H1 (cell line): Measurements from ENCODE around the gene CASS4. TPM values are rescaled to one million over a fixed set of nuclear protein-coding genes. Genes with fewer than 3 reads are reported as not detected.

ENCODE experiments used
- BCL11A ChIP-seq, 2 experiments: IDR thresholded peaks; one replicate each; pipeline ENCODE4 v1.6.1; 2011; ENCODE audit warnings: low read depth in 2 of 2, low read length in 2 of 2, mild to moderate bottlenecking in 2 of 2
- CREB1 ChIP-seq: IDR thresholded peaks from 2 replicates; pipeline ENCODE4 v1.6.1; 2012; ENCODE audit warnings: inconsistent platforms
- CTCF ChIP-seq, 3 experiments: IDR thresholded peaks; 1 replicate in 2 of 3; 2 replicates in 1 of 3; pipeline versions ENCODE4 v1.5.1 to v1.6.1; 2011; ENCODE audit warnings: low read length in 3 of 3, mild to moderate bottlenecking in 3 of 3, inconsistent platforms in 2 of 3, low read depth in 1 of 3, moderate library complexity in 1 of 3; ENCODE audit not compliant: insufficient read depth in 1 of 3; ENCODE audit errors: control extremely low read depth in 1 of 3
- E2F6 ChIP-seq: IDR thresholded peaks from 2 replicates; pipeline ENCODE4 v1.6.1; 2012; ENCODE audit warnings: inconsistent platforms
- EP300 ChIP-seq, 2 experiments: IDR thresholded peaks; 1 replicate in 1 of 2; 2 replicates in 1 of 2; pipeline ENCODE4 v1.6.1; 2011 to 2012; ENCODE audit warnings: low read depth in 2 of 2, low read length in 2 of 2, mild to moderate bottlenecking in 2 of 2, borderline replicate concordance in 1 of 2, inconsistent platforms in 1 of 2, moderate library complexity in 1 of 2
- FOSL1 ChIP-seq: IDR thresholded peaks from 2 replicates; pipeline ENCODE4 v1.6.1; 2011; ENCODE audit warnings: mild to moderate bottlenecking, low read depth, low read length, moderate library complexity; ENCODE audit not compliant: insufficient read depth
- JUND ChIP-seq: IDR thresholded peaks from 2 replicates; pipeline ENCODE4 v1.6.1; 2011; ENCODE audit warnings: mild to moderate bottlenecking, improper control_type of control experiment, low read length
- KDM5A ChIP-seq: fragments of 200-600 bp; IDR thresholded peaks from 2 replicates; pipeline ENCODE4 v1.7.1; 2012; ENCODE audit warnings: mild to moderate bottlenecking, low read length, inconsistent platforms, mixed read lengths
- NANOG ChIP-seq: IDR thresholded peaks from 2 replicates; pipeline ENCODE4 v1.6.1; 2011; ENCODE audit warnings: low read length, low read depth, mild to moderate bottlenecking, inconsistent platforms; ENCODE audit not compliant: insufficient read depth, poor library complexity, severe bottlenecking
- POLR2A ChIP-seq, 2 experiments: IDR thresholded peaks; 1 replicate in 1 of 2; 2 replicates in 1 of 2; pipeline ENCODE4 v1.6.1; 2011; ENCODE audit warnings: low read depth in 2 of 2, low read length in 2 of 2, mild to moderate bottlenecking in 2 of 2; ENCODE audit errors: control extremely low read depth in 1 of 2
- POLR2AphosphoS5 ChIP-seq: IDR thresholded peaks from 2 replicates; pipeline ENCODE4 v1.6.1; 2011; ENCODE audit warnings: low read depth, low read length
- RFX5 ChIP-seq: IDR thresholded peaks from 2 replicates; pipeline ENCODE4 v1.6.1; 2011; ENCODE audit warnings: low read depth, low read length, improper control_type of control experiment, borderline replicate concordance
- RNF2 ChIP-seq: fragments of 200-900, 300-1000 bp; sonication (generic); IDR thresholded peaks from 2 replicates; pipeline ENCODE4 v1.7.1; 2016; ENCODE audit warnings: borderline replicate concordance, low read depth, mild to moderate bottlenecking, antibody characterized with exemption, low read length; ENCODE audit not compliant: poor library complexity, severe bottlenecking; ENCODE audit errors: missing control alignments
- SIRT6 ChIP-seq: IDR thresholded peaks from one replicate; pipeline ENCODE4 v1.7.1; 2012; ENCODE audit warnings: low read length, inconsistent platforms
- SRF ChIP-seq: IDR thresholded peaks from 2 replicates; pipeline ENCODE4 v1.6.1; 2011; ENCODE audit warnings: mild to moderate bottlenecking, low read depth, low read length, moderate library complexity
- SUZ12 ChIP-seq: fragments of 200-600 bp; sonication (generic); IDR thresholded peaks from 2 replicates; pipeline ENCODE4 v1.6.1; 2012; ENCODE audit warnings: mild to moderate bottlenecking, inconsistent platforms, low read length, moderate library complexity, mixed read lengths
- TCF12 ChIP-seq: IDR thresholded peaks from 2 replicates; pipeline ENCODE4 v1.6.1; 2011; ENCODE audit warnings: low read depth, mild to moderate bottlenecking, low read length
- USF2 ChIP-seq: IDR thresholded peaks from 2 replicates; pipeline ENCODE4 v1.6.1; 2011; ENCODE audit warnings: low read length, improper control_type of control experiment
- YY1 ChIP-seq: IDR thresholded peaks from 2 replicates; pipeline ENCODE4 v1.6.1; 2011; ENCODE audit warnings: low read depth, mild to moderate bottlenecking, low read length
- ZNF274 ChIP-seq: IDR thresholded peaks from 2 replicates; pipeline ENCODE4 v1.7.0; 2012; ENCODE audit warnings: low read length, borderline replicate concordance; ENCODE audit errors: extremely low read depth
- polyA plus RNA-seq, 7 experiments: library from polyadenylated mRNA; depleted of rRNA in 3 of 7; stranded (reverse) in 5 of 7; unstranded in 2 of 7; fragments of >200 nt in 5 of 7; fragments of 200-250 nt in 2 of 7; gene quantifications; 1 replicate in 5 of 7; 2 replicates in 1 of 7; 4 replicates in 1 of 7; pipeline versions ENCODE4 v1.2.1 to v1.2.3, GENCODE V29; 2011 to 2013; ENCODE audit warnings: missing spikeins in 2 of 7, mixed read lengths in 2 of 7
- total RNA-seq: library from RNA; stranded (reverse); fragmentation: NEBNext Ultra II Directional; extraction: Animal tissue kit (Norgen Biotek cat#: 25700); gene quantifications from 2 replicates; pipeline ENCODE4 v1.2.1, GENCODE V29; 2021

CASS4 gene
- total and polyA plus RNA-seq, 2 of the 8 experiments (the other 6 are each of a cell fraction or from before 2014, with no cell fraction given), result not detected

- TF ChIP-seq SUZ12 (no peak), NANOG (no peak), SIRT6 (no peak), E2F6 (peak; percentile 68), BCL11A (IDR thresholded peaks at IDR 0.05; ENCODE audit: low read depth in 2 of 2, low read length in 2 of 2) (no peak), POLR2AphosphoS5 (peak; percentile 69), ZNF274 (no peak), FOSL1 (no peak), YY1 (peak; percentile 99), RNF2 (no peak), JUND (peak; percentile 31; the same call in 1 of the 2 replicates), EP300 (IDR thresholded peaks at IDR 0.05; ENCODE audit: borderline replicate concordance in 1 of 2, low read depth in 2 of 2, low read length in 2 of 2) (no peak; a peak in 1 of 3 replicates), TCF12 (no peak), POLR2A (IDR thresholded peaks at IDR 0.05; ENCODE audit: control extremely low read depth in 1 of 2, low read depth in 2 of 2, low read length in 2 of 2) (peak in 1 of 2 experiments; percentile 28; a peak in 1 of 3 replicates), USF2 (no peak), RFX5 (no peak), KDM5A (0 out of 2 replicates have a peak, but pooled peaks have one; percentile 53), CTCF (IDR thresholded peaks at IDR 0.05; ENCODE audit: control extremely low read depth in 1 of 3, insufficient read depth in 1 of 3, low read depth in 1 of 3, low read length in 3 of 3) (no peak), CREB1 (peak; percentile 95), SRF (peak; percentile 90)
These were observed 19.8 kb upstream of the CASS4 start, which contains the start of the genes AURKA and CSTF1 (continued) for GRCh38 chr20:56392132-56392880.
